HG02870 (cell line): ENCODE data around the gene SENP3.

ENCODE experiments used
- ATAC-seq: cut with Tn5 transposase; IDR thresholded peaks from one replicate; pipeline ENCODE4 v1.9.1; 2021; ENCODE audit warnings: mild to moderate bottlenecking, moderate library complexity; ENCODE audit not compliant: unreplicated experiment

SENP3 gene

GRCh38 chr17:7555320-7555948 lies 6.3 kb upstream of the SENP3 start:
- no peak for ATAC-seq

GRCh38 chr17:7556627-7557026 lies 5.1 kb upstream of the SENP3 start:
- ATAC-seq = no peak

- ATAC-seq = no peak
These were observed 4.5 kb upstream of the SENP3 start for GRCh38 chr17:7557147-7557764.

DNA sequence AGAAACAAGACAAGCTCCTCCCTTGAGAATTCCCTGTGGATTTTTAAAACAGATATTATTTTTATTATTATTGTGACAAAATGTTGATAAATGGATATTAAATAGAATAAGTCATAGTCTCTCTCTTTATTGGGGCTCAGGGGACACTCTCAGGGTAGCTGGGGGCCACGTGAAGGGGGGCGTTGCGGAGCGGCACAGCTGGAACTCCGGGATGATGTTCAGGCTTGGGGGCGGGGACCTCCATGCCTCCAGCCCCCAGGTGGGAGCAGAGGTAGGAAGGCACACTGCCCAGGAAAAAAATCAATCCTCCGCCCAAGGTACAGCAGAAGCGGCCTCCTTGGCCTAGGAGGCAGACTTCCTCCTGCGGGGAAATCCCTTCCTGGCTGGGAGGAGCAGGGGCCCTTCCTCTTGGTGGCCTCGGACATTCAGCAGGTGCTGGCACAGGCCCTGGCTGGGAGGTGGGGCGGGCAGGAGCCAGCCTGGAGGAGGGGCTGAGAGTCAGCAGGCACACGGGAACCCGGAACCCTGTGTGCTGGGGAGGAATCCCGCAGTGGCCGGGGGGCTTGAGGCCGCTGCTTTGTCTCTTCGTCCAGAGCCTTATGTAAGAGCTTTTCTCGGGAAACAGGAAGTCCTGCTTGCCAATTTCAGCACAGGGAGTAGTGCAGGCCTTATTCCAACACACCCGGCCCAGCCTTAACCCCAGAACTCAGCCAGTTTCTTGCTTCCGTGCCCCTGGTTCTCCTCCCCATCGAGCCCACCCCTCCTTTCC lies 3.8 kb upstream of the SENP3 start:
- ATAC-seq = no peak

- ATAC-seq = no peak
These were observed 3.0 kb upstream of the SENP3 start, which contains the start of gene TNFSF13 for GRCh38 chr17:7558544-7559319. TSS of gene TNFSF13 (plus strand) at chr17:7558750. CDS start at chr17:7559040, 290 bp downstream.

- no peak for ATAC-seq
These were observed 2.2 kb upstream of the SENP3 start for GRCh38 chr17:7559320-7560171.

DNA sequence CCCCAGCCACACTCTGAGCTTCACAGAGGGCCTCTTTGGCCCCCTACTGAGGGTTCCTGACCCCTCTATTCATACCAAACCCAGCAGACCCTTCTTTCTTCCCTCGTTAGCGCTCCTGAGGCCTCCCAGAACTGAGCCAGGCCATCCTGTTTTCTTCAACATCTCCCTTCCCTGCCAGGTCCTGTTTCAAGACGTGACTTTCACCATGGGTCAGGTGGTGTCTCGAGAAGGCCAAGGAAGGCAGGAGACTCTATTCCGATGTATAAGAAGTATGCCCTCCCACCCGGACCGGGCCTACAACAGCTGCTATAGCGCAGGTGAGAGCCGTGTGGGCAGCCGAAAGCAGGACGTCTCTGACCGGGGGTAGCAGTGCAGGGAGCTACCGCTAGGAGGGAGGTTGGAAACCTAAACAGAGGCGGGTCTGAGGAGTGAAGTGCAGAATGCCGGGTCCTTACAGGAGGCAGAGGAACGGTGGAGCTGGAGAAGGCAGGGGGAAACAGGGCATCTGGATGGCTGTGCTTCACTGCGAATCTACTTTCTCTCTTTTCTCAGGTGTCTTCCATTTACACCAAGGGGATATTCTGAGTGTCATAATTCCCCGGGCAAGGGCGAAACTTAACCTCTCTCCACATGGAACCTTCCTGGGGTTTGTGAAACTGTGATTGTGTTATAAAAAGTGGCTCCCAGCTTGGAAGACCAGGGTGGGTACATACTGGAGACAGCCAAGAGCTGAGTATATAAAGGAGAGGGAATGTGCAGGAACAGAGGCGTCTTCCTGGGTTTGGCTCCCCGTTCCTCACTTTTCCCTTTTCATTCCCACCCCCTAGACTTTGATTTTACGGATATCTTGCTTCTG lies 1.3 kb upstream of the SENP3 start:
- ATAC-seq = no peak

GRCh38 chr17:7561028-7561575 lies 617 bp upstream of the SENP3 start:
- peak; percentile 55 for ATAC-seq

- ATAC-seq = no peak
These were observed 488 bp downstream of the SENP3 start for GRCh38 chr17:7562208-7562605.

DNA sequence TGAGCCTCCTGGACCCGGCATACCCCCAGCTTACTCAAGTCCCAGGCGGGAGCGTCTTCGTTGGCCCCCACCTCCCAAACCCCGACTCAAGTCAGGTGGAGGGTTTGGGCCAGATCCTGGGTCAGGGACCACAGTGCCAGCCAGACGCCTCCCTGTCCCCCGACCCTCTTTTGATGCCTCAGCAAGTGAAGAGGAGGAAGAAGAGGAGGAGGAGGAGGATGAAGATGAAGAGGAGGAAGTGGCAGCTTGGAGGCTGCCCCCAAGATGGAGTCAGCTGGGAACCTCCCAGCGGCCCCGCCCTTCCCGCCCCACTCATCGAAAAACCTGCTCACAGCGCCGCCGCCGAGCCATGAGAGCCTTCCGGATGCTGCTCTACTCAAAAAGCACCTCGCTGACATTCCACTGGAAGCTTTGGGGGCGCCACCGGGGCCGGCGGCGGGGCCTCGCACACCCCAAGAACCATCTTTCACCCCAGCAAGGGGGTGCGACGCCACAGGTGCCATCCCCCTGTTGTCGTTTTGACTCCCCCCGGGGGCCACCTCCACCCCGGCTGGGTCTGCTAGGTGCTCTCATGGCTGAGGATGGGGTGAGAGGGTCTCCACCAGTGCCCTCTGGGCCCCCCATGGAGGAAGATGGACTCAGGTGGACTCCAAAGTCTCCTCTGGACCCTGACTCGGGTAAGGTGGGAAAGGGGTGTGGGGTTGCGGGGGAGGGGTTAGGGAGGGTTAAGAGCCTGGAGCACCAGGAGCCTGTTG lies 1.6 kb downstream of the SENP3 start:
- ATAC-seq = no peak

GRCh38 chr17:7569571-7569970 lies 7.9 kb downstream of the SENP3 start:
- ATAC-seq = no peak

DNA sequence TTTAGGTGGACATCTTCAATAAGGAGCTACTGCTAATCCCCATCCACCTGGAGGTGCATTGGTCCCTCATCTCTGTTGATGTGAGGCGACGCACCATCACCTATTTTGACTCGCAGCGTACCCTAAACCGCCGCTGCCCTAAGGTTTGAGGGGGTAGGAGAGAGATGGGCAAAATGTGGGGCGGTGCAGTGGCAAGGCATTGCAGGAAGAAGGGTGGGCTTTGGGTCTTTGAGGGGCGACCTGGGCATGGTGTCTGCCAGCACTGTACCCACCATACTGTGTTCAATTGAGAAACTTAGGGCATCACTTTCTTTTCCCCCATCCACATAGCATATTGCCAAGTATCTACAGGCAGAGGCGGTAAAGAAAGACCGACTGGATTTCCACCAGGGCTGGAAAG lies 8.6 kb downstream of the SENP3 start:
- no peak for ATAC-seq

- ATAC-seq = no peak
These were observed 10.5 kb downstream of the SENP3 start for GRCh38 chr17:7572338-7572587.

- ATAC-seq = peak; percentile 88
These were observed 11.0 kb downstream of the SENP3 start for GRCh38 chr17:7572588-7573323.

GRCh38 chr17:7573324-7574080 lies 11.8 kb downstream of the SENP3 start:
- no peak for ATAC-seq

GRCh38 chr17:7574176-7574953 lies 12.6 kb downstream of the SENP3 start:
- ATAC-seq = no peak

- no peak for ATAC-seq
These were observed 13.8 kb downstream of the SENP3 start for GRCh38 chr17:7575481-7575883.
